Liver (tissue), 9 donors: ENCODE measurements around the gene PDZD2. TPM values are rescaled to one million over a fixed set of nuclear protein-coding genes. Genes with fewer than 3 reads are reported as not detected.

ENCODE experiments used
- DNase-seq: peaks from one replicate; pipeline ENCODE4 v3.0.0-alpha.2; 2017; ENCODE audit warnings: low spot score
- H3K27ac ChIP-seq, 2 donors: one replicate each; pipeline ENCODE4 v1.7.0; 2013; ENCODE audit warnings: inconsistent platforms in 2 of 2, low read length in 2 of 2, control low read depth in 1 of 2, low read depth in 1 of 2, mild to moderate bottlenecking in 1 of 2
- H3K27me3 ChIP-seq, 4 donors: one replicate each; pipeline versions ENCODE4 v1.6.1 to v1.7.0; 2013; ENCODE audit warnings: low read length in 3 of 4, inconsistent platforms in 1 of 4, mild to moderate bottlenecking in 1 of 4, moderate library complexity in 1 of 4; ENCODE audit not compliant: control insufficient read depth in 4 of 4, insufficient read depth in 4 of 4
- H3K36me3 ChIP-seq, 4 donors: one replicate each; pipeline versions ENCODE4 v1.6.1 to v1.7.0; 2013; ENCODE audit warnings: low read length in 3 of 4, mild to moderate bottlenecking in 3 of 4, low read depth in 1 of 4, moderate library complexity in 1 of 4; ENCODE audit not compliant: control insufficient read depth in 4 of 4, insufficient read depth in 3 of 4
- H3K4me1 ChIP-seq, 4 donors: one replicate each; pipeline versions ENCODE4 v1.6.1 to v1.7.0; 2013; ENCODE audit warnings: low read length in 3 of 4, mild to moderate bottlenecking in 3 of 4, moderate library complexity in 1 of 4; ENCODE audit not compliant: control insufficient read depth in 4 of 4, insufficient read depth in 4 of 4
- H3K4me3 ChIP-seq, 3 donors: one replicate each; pipeline versions ENCODE4 v1.6.1 to v1.7.0; 2013; ENCODE audit warnings: low read length in 3 of 3, control low read depth in 1 of 3, low read depth in 1 of 3, mild to moderate bottlenecking in 1 of 3
- H3K9ac ChIP-seq, 2 donors: one replicate each; pipeline ENCODE4 v1.7.0; 2013; ENCODE audit warnings: low read length in 2 of 2, mild to moderate bottlenecking in 2 of 2, moderate library complexity in 2 of 2, control low read depth in 1 of 2, low read depth in 1 of 2
- H3K9me3 ChIP-seq, 4 donors: one replicate each; pipeline versions ENCODE4 v1.6.1 to v1.7.0; 2013; ENCODE audit warnings: low read length in 3 of 4; ENCODE audit not compliant: control insufficient read depth in 4 of 4
- EGR1 ChIP-seq, 2 donors: IDR thresholded peaks; 2 replicates each; pipeline ENCODE4 v1.6.1; 2016 to 2018; ENCODE audit warnings: antibody characterized with exemption in 2 of 2, low read depth in 2 of 2
- FOXA1 ChIP-seq: IDR thresholded peaks from 2 replicates; pipeline ENCODE4 v1.6.1; 2016; ENCODE audit warnings: antibody characterized with exemption
- GABPA ChIP-seq, 2 donors: IDR thresholded peaks in 1 of 2; conservative IDR thresholded peaks in 1 of 2; 2 replicates each; pipeline ENCODE4 v1.6.1; 2016; ENCODE audit warnings: antibody characterized with exemption in 2 of 2, mild to moderate bottlenecking in 1 of 2, moderate library complexity in 1 of 2
- HNF4A ChIP-seq, 2 donors: conservative IDR thresholded peaks; 2 replicates each; pipeline ENCODE4 v1.6.1; 2016; ENCODE audit warnings: antibody characterized with exemption in 2 of 2, mild to moderate bottlenecking in 2 of 2
- HNF4G ChIP-seq: IDR thresholded peaks from 2 replicates; pipeline ENCODE4 v1.6.1; 2016; ENCODE audit warnings: antibody characterized with exemption
- JUND ChIP-seq, 2 donors: IDR thresholded peaks; 2 replicates each; pipeline ENCODE4 v1.6.1; 2016; ENCODE audit warnings: antibody characterized with exemption in 2 of 2
- NR2F2 ChIP-seq: IDR thresholded peaks from 2 replicates; pipeline ENCODE4 v1.6.1; 2016; ENCODE audit warnings: antibody characterized with exemption
- RAD21 ChIP-seq, 2 donors: IDR thresholded peaks; 2 replicates each; pipeline ENCODE4 v1.6.1; 2016; ENCODE audit warnings: antibody characterized with exemption in 2 of 2, mild to moderate bottlenecking in 2 of 2
- RXRA ChIP-seq, 2 donors: IDR thresholded peaks; 2 replicates each; pipeline ENCODE4 v1.6.1; 2017 to 2018; ENCODE audit warnings: antibody characterized with exemption in 2 of 2, mild to moderate bottlenecking in 1 of 2
- SP1 ChIP-seq: IDR thresholded peaks from 2 replicates; pipeline ENCODE4 v1.6.1; 2018; ENCODE audit warnings: antibody characterized with exemption, mild to moderate bottlenecking
- TAF1 ChIP-seq: conservative IDR thresholded peaks from 2 replicates; pipeline ENCODE4 v1.6.1; 2016; ENCODE audit warnings: antibody characterized with exemption, mild to moderate bottlenecking
- YY1 ChIP-seq: IDR thresholded peaks from 2 replicates; pipeline ENCODE4 v1.6.1; 2016; ENCODE audit warnings: antibody characterized with exemption, mild to moderate bottlenecking
- WGBS: extraction: QIAGEN DNeasy Blood & Tissue Kit; methylation state at CpG from one replicate; pipeline ENCODE4 v1.1.7; 2013; 5-methylcytosine and 5-hydroxymethylcytosine counted together
- polyA plus RNA-seq, 2 donors: library from polyadenylated mRNA; stranded (reverse) in 1 of 2; unstranded in 1 of 2; fragments of 200-250 nt in 1 of 2; fragments of >200 nt in 1 of 2; fragmentation: Nextera tagmentation in 1 of 2; extraction: Ambion mirVana in 1 of 2; gene quantifications; one replicate each; pipeline versions ENCODE4 v1.2.1 to v1.2.3, GENCODE V29; 2013 to 2015
- total RNA-seq, 2 donors: library from RNA; depleted of rRNA; stranded (reverse); fragments of >200 nt; gene quantifications; one replicate each; pipeline ENCODE4 v1.2.3, GENCODE V29; 2014
- TF ChIP-seq, protein P1 (sequence below): fragments of 150-350 bp; IDR thresholded peaks from 2 replicates; pipeline ENCODE4 v1.5.1; 2017; ENCODE audit warnings: improper control_type of control experiment, low read depth, low read length; ENCODE audit not compliant: missing input control
- TF ChIP-seq, protein P2 (sequence below): IDR thresholded peaks from 2 replicates; pipeline ENCODE4 v1.6.1; 2016; ENCODE audit warnings: antibody characterized with exemption
- TF ChIP-seq, protein P3 (sequence below): IDR thresholded peaks from 2 replicates; pipeline ENCODE4 v1.6.1; 2016; ENCODE audit warnings: antibody characterized with exemption
- donor health status: healthy.
- donor health status: healthy.
- donor health status: healthy.
- donor health status: healthy.
- donor health status: healthy.

The PDZD2 gene
- total and polyA plus RNA-seq, 4 donors = 0.27 to 1.1 (median 0.54) TPM

DNA sequence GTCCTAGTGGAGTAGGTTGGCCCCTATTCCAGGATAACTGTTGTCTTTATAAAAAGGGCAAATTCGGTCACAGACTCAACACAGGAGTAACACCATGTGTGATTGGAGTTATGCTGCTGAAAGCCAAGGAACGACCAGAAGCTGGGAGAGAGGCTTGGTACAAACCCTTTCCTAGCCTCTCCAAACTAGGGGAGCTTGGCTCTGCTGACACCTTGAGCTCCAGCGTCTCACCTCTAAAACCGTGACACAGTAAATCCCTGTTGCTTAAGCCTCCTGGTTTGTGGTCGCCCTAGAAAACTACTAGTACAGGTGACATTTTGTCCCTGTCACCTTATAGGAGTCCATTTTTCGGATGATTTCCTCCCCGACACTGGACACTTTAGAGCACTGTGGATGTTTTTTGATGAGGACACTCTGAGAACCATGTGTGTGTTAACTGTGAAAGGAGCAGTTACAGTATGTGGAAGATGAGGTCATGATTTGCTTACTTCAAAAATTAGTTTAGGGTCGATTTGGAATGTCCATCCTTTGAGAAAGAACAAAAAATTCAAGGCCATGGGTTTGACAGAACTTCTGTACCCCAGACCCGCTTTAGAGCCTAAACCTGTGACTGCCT, 167.0 kb downstream of the PDZD2 start (continued):
- TF ChIP-seq, protein P1, sequence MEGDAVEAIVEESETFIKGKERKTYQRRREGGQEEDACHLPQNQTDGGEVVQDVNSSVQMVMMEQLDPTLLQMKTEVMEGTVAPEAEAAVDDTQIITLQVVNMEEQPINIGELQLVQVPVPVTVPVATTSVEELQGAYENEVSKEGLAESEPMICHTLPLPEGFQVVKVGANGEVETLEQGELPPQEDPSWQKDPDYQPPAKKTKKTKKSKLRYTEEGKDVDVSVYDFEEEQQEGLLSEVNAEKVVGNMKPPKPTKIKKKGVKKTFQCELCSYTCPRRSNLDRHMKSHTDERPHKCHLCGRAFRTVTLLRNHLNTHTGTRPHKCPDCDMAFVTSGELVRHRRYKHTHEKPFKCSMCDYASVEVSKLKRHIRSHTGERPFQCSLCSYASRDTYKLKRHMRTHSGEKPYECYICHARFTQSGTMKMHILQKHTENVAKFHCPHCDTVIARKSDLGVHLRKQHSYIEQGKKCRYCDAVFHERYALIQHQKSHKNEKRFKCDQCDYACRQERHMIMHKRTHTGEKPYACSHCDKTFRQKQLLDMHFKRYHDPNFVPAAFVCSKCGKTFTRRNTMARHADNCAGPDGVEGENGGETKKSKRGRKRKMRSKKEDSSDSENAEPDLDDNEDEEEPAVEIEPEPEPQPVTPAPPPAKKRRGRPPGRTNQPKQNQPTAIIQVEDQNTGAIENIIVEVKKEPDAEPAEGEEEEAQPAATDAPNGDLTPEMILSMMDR = no peak
- TF ChIP-seq NR2F2 (no peak), JUND (IDR thresholded peaks at IDR 0.05) (no peak)

DNA sequence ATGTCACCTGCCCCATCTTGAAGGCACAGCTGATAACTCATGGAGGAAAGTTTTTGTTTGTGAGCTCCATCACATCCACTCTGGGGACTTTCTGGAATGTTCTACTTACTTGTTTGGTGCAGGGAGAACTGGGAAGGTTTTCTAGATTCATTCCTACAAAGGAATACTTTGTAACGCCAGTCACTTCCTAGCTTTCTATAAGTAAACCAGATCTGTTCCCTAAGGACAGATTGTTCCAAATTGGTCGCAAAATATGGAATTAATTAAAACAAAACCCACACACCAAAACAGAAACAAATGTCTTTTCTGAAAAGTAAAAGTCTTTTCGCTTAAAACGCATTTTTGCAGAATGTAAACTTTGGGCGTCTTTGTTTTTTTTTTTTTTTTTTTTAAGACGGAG, 167.6 kb downstream of the PDZD2 start:
- DNase-seq = no peak
- no peak overlapping the region for H3K9ac ChIP-seq
- H3K27ac ChIP-seq = no peak overlapping the region
- H3K36me3 ChIP-seq = no peaks in the 10 kb centered on the region
- 81% methylated on average over 6 of the region's 6 CpGs for WGBS
- TF ChIP-seq TAF1 = no peak
- TF ChIP-seq, protein P2, sequence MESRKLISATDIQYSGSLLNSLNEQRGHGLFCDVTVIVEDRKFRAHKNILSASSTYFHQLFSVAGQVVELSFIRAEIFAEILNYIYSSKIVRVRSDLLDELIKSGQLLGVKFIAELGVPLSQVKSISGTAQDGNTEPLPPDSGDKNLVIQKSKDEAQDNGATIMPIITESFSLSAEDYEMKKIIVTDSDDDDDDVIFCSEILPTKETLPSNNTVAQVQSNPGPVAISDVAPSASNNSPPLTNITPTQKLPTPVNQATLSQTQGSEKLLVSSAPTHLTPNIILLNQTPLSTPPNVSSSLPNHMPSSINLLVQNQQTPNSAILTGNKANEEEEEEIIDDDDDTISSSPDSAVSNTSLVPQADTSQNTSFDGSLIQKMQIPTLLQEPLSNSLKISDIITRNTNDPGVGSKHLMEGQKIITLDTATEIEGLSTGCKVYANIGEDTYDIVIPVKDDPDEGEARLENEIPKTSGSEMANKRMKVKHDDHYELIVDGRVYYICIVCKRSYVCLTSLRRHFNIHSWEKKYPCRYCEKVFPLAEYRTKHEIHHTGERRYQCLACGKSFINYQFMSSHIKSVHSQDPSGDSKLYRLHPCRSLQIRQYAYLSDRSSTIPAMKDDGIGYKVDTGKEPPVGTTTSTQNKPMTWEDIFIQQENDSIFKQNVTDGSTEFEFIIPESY = no peak
- TF ChIP-seq HNF4G = no peak
- TF ChIP-seq NR2F2 = no peak
- no peak for TF ChIP-seq RAD21 (IDR thresholded peaks at IDR 0.05)
- no peak for TF ChIP-seq EGR1 (IDR thresholded peaks at IDR 0.05; ENCODE audit: low read depth in 2 of 2)
- no peak for TF ChIP-seq HNF4A (conservative IDR thresholded peaks at IDR 0.05)
- no peak for TF ChIP-seq SP1
- no peak for TF ChIP-seq RXRA (IDR thresholded peaks at IDR 0.05)
- no peak for TF ChIP-seq YY1
- TF ChIP-seq JUND (IDR thresholded peaks at IDR 0.05) = no peak
- TF ChIP-seq, protein P1 = no peak
- no peak for TF ChIP-seq GABPA (IDR thresholded peaks at IDR 0.05 in 1 of 2, conservative IDR thresholded peaks at IDR 0.05 in 1 of 2)
- TF ChIP-seq FOXA1 = no peak
- TF ChIP-seq, protein P3, sequence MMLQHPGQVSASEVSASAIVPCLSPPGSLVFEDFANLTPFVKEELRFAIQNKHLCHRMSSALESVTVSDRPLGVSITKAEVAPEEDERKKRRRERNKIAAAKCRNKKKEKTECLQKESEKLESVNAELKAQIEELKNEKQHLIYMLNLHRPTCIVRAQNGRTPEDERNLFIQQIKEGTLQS = no peak
- H3K4me1 ChIP-seq = no peaks in the 10 kb centered on the region
- H3K4me3 ChIP-seq = no peak overlapping the region
- H3K9me3 ChIP-seq = no peaks in the 10 kb centered on the region
- peaks cover 0 to 4% (median 0%) of the 10 kb centered on the region in 4 donors for H3K27me3 ChIP-seq
